Vagina (tissue), 2 donors: ENCODE data around the gene TDRKH. TPM values are rescaled to one million over a fixed set of nuclear protein-coding genes. Genes with fewer than 3 reads are reported as not detected.
A peak's percentile ranks its signal among the peaks of the same experiment; 100 is the strongest.
"Not testable (repeated sequence)": the region's sequence is repeated elsewhere in the genome, so short reads cannot be mapped to it uniquely, and the experiment has no call there.

ENCODE experiments used
- DNase-seq, 2 donors: peaks; one replicate each; pipeline ENCODE4 v3.0.0-alpha.2; 2017; ENCODE audit errors: extremely low spot score in 2 of 2
- H3K27ac ChIP-seq: fragments of 200-600 bp; sonication (generic); one replicate; pipeline ENCODE4 v1.5.1; 2019
- H3K27me3 ChIP-seq: fragments of 200-600 bp; sonication (generic); one replicate; pipeline ENCODE4 v1.5.1; 2019
- H3K36me3 ChIP-seq, 2 donors: fragments of 200-600 bp; sonication (generic); one replicate each; pipeline ENCODE4 v1.5.1; 2017 to 2019
- H3K4me1 ChIP-seq: fragments of 200-600 bp; sonication (generic); one replicate; pipeline ENCODE4 v1.5.1; 2019
- H3K4me3 ChIP-seq, 2 donors: fragments of 200-600 bp; sonication (generic); 1 replicate in 1 of 2; 2 replicates in 1 of 2; pipeline ENCODE4 v1.5.1; 2016 to 2019
- H3K9me3 ChIP-seq: fragments of 200-600 bp; sonication (generic); one replicate; pipeline ENCODE4 v1.5.1; 2019
- POLR2A ChIP-seq, 2 donors: fragments of 450-650 bp; IDR thresholded peaks; one replicate each; pipeline ENCODE4 v1.6.1; 2017; ENCODE audit warnings: antibody characterized with exemption in 2 of 2, mild to moderate bottlenecking in 2 of 2, moderate library complexity in 2 of 2
- POLR2AphosphoS5 ChIP-seq, 2 donors: sonication (generic); formaldehyde crosslinking; IDR thresholded peaks; one replicate each; pipeline ENCODE4 v1.9.0; 2017; ENCODE audit warnings: antibody characterized with exemption in 2 of 2, mild to moderate bottlenecking in 2 of 2, low read depth in 1 of 2; ENCODE audit not compliant: insufficient read depth in 1 of 2
- intact Hi-C: fragments of 100-400 bp; cut with DNase I; formaldehyde crosslinking; loops from one replicate; pipeline ENCODE4 v1.15.1; 2023
- total RNA-seq: library from RNA; depleted of rRNA; stranded (reverse); fragments of >200 nt; gene quantifications from one replicate; pipeline ENCODE4 v1.2.3, GENCODE V29; 2016
- TF ChIP-seq, protein P1 (sequence below), 3 experiments: fragments of 450-650 bp in 2 of 3; fragments of 200-600 bp in 1 of 3; sonication (generic) in 1 of 3; IDR thresholded peaks; one replicate each; pipeline ENCODE4 v1.5.1; 2017 to 2019; ENCODE audit warnings: antibody characterized with exemption in 3 of 3, mild to moderate bottlenecking in 2 of 3, moderate library complexity in 2 of 3

The TDRKH gene
- total RNA-seq, 1 donor from 2014 or later, result 5.2 TPM

DNA sequence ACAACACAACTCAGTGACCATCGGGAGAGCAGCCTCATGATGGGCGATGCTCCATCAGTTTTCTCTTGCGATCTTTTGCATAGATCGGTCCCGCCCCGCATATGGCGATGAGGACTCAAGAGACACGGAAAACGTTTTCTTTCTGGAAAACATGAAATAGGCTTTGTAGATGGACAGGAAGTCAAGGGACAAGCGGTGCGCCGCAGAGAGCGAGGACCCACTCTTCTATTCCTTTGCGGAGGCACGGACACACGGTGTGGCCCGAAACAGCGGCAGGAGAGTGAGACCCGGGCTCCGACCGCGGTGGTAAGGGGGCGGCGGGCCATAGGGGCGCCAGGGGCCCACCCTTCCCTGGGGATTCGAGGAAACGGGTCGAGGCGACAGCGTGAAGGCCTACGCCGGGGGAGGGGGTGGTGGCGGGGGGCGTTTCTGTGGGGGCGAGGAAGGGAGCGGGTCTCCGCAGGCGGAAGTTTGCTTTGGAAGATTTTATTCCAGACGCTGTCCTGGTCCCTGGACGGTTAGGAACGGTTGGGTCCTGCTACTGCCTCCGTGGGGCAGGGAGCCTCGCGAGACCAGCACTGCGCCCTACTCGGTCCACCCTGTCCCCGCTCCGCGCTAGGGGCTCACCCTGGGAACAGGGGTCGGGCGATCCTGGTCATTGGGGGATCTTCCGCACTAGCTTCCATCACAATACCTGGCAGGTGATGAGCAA, 796 bp upstream of the TDRKH start:
- Histone ChIP-seq H3K27ac (peak overlapping the region; percentile 48), H3K9me3 (no peaks in the 10 kb centered on the region), H3K4me3 (peak overlapping the region; percentile 67 to 68), H3K27me3 (no peaks in the 10 kb centered on the region), H3K4me1 (peaks cover 12% of the 10 kb centered on the region), H3K36me3 (no peaks in the 10 kb centered on the region)
- no peak for DNase-seq
- TF ChIP-seq, protein P1, sequence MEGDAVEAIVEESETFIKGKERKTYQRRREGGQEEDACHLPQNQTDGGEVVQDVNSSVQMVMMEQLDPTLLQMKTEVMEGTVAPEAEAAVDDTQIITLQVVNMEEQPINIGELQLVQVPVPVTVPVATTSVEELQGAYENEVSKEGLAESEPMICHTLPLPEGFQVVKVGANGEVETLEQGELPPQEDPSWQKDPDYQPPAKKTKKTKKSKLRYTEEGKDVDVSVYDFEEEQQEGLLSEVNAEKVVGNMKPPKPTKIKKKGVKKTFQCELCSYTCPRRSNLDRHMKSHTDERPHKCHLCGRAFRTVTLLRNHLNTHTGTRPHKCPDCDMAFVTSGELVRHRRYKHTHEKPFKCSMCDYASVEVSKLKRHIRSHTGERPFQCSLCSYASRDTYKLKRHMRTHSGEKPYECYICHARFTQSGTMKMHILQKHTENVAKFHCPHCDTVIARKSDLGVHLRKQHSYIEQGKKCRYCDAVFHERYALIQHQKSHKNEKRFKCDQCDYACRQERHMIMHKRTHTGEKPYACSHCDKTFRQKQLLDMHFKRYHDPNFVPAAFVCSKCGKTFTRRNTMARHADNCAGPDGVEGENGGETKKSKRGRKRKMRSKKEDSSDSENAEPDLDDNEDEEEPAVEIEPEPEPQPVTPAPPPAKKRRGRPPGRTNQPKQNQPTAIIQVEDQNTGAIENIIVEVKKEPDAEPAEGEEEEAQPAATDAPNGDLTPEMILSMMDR (IDR thresholded peaks at IDR 0.05), result no peak
- TF ChIP-seq POLR2AphosphoS5 (IDR thresholded peaks at IDR 0.05; ENCODE audit: insufficient read depth in 1 of 2, low read depth in 1 of 2) (no peak), POLR2A (IDR thresholded peaks at IDR 0.05) (no peak)
- intact Hi-C loops, result no loop called here

DNA sequence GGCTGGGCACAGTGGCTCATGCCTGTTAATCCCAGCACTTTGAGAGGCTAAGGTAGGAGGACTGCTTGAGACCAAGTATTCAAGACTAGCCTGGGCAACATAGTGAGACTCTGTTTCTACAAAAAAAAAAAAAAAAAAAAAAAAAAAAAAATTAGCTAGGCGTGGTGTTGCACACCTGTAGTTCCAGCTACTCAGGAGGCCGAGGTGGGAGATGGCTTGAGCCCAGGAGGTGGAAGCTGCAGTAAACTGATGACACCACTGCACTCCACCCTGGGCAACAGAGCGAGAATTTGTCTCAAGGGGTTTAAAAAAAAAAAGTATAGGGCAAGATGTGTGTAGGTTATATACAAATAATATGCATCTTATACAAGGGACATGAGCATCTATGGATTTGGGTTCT, 2.6 kb downstream of the TDRKH start:
- Histone ChIP-seq H3K27ac (no peak overlapping the region), H3K4me1 (peaks cover 12% of the 10 kb centered on the region), H3K27me3 (no peaks in the 10 kb centered on the region), H3K4me3 (no peak overlapping the region), H3K9me3 (no peaks in the 10 kb centered on the region), H3K36me3 (no peaks in the 10 kb centered on the region)
- TF ChIP-seq POLR2A (IDR thresholded peaks at IDR 0.05) (no peak), POLR2AphosphoS5 (IDR thresholded peaks at IDR 0.05; ENCODE audit: insufficient read depth in 1 of 2, low read depth in 1 of 2) (no peak)
- TF ChIP-seq, protein P1 (IDR thresholded peaks at IDR 0.05), result no peak
- no peak for DNase-seq
- intact Hi-C loops, result no loop called here

DNA sequence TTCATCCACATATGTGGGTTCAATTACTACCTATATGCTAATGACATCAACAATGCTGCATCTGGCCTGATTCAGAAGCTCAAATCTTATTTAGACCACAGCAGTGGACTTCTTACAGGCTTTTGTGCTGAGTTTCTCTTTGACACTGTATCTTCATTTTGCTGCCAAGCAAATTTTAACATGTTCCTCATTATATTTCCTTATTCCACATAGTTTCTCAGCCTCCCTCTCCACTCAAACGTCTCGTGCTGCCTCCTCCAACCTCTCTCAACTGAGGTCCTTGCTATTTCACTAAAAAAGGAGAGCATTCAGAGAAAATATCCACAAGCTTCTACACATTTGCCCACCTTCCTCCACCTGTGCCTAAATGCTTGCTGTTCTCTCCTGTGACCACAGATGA, 6.5 kb downstream of the TDRKH start:
- Histone ChIP-seq H3K27ac (no peak overlapping the region), H3K4me1 (no peaks in the 10 kb centered on the region), H3K36me3 (no peaks in the 10 kb centered on the region), H3K4me3 (no peak overlapping the region), H3K9me3 (no peaks in the 10 kb centered on the region), H3K27me3 (no peaks in the 10 kb centered on the region)
- DNase-seq, result no peak
- intact Hi-C loops, result no loop called here
- TF ChIP-seq, protein P1 (IDR thresholded peaks at IDR 0.05), result no peak

DNA sequence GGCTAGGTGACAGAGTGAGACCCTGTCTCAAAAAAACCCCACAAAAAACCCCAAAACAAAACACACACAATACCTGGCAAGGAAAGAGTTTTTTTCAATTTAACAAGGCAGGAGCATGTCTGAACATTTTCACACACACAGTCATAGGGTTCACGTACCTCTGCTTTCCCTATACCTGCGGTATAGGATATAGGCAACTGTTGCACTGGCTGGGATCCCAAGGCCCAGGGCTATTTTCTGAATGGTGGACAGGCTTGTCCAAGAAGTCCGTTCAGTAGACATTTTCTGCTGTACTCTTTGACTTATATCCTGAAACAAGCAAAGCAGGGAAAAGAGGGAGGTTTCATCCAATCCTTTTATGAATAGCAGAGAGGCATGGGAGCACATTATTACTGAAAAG, 7.6 kb downstream of the TDRKH start:
- no peak overlapping the region for H3K27ac ChIP-seq
- DNase-seq, result no peak
- peaks cover 0 to 8% of the 10 kb centered on the region in 2 donors for H3K36me3 ChIP-seq
- intact Hi-C loops, result no loop called here
- H3K4me3 ChIP-seq, result no peak overlapping the region
- no peaks in the 10 kb centered on the region for H3K27me3 ChIP-seq
- H3K9me3 ChIP-seq, result no peaks in the 10 kb centered on the region
- no peak for TF ChIP-seq POLR2AphosphoS5 (IDR thresholded peaks at IDR 0.05; ENCODE audit: insufficient read depth in 1 of 2, low read depth in 1 of 2)
- no peaks in the 10 kb centered on the region for H3K4me1 ChIP-seq

DNA sequence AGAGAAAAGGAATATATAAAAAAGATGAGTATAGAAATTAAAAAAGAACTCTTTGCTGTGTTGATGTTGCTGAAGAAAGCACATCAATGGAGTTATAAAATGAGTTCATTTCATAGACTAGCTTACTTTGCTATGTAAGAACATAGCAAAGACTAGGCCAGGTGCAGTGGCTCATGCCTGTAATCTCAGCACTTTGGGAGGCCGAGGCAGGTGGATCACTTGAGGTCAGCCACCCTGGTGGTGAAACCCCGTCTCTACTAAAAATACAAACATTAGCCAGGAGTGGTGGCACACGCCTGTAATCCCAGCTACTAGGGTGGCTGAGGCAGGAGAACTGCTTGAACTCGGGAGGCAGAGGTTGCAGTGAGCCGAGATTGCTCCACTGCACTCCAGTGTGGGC, 8.3 kb downstream of the TDRKH start:
- not testable (repeated sequence) for H3K27ac ChIP-seq, H3K36me3 ChIP-seq, DNase-seq

DNA sequence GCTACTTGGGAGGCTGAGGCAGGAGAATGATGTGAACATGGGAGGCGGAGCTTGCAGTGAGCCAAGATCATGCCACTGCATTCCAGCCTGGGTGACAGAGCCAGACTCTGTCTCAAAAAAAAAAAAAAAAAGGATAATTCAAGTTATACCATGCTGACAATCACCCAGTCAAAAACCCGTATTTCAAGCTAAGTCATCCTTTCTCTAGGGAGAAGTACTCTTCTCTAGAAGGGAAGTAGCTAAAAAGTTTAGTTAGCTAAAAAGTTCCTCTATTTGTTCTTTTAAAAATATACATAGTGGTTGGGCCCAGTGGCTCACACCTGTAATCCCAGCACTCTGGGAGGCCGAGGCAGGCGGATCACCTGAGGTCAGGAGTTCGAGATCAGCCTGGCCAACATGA, 9.6 kb downstream of the TDRKH start:
- H3K9me3 ChIP-seq, H3K4me3 ChIP-seq, H3K27ac ChIP-seq, intact Hi-C loops, H3K4me1 ChIP-seq, H3K27me3 ChIP-seq, DNase-seq, H3K36me3 ChIP-seq: not testable (repeated sequence)

More for the DNA sequence above, 8.3 kb downstream of the TDRKH start:
- H3K4me3 ChIP-seq, H3K9me3 ChIP-seq, H3K4me1 ChIP-seq, H3K27me3 ChIP-seq, intact Hi-C loops: not testable (repeated sequence)
